Cerebellar cortex (tissue), 1 donor: ENCODE results near the gene SMAD7.

Source experiments
- DNase-seq: peaks from one replicate; pipeline ENCODE4 v3.0.0-alpha.2; 2015; ENCODE audit warnings: low spot score

Gene SMAD7

GRCh38 chr18:48986851-48987761 lies 36.3 kb upstream of the SMAD7 start:
- no peak for DNase-seq

DNA sequence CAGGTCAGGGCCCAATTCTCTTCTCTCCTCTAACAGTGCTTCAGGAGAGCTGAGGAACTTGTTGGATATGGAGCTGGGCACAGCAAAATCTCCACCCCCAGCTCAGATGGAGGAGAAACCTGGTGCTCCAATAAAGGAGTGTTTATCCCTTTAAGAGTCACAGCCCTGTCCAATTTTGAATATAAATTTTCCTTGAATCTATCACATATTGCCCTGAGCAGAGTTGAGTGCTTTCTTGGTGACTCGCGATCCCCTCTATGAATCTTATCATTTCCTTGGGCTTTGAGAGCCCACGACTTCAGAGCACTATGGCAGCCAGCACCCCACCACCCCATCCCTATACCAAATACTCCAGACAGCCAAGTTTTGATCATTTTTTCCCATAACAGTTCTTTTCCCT lies 34.4 kb upstream of the SMAD7 start:
- DNase-seq = no peak

GRCh38 chr18:48983793-48984437 lies 33.1 kb upstream of the SMAD7 start:
- no peak for DNase-seq

- no peak for DNase-seq
Measured at GRCh38 chr18:48982266-48982665, 31.5 kb upstream of the SMAD7 start.

DNA sequence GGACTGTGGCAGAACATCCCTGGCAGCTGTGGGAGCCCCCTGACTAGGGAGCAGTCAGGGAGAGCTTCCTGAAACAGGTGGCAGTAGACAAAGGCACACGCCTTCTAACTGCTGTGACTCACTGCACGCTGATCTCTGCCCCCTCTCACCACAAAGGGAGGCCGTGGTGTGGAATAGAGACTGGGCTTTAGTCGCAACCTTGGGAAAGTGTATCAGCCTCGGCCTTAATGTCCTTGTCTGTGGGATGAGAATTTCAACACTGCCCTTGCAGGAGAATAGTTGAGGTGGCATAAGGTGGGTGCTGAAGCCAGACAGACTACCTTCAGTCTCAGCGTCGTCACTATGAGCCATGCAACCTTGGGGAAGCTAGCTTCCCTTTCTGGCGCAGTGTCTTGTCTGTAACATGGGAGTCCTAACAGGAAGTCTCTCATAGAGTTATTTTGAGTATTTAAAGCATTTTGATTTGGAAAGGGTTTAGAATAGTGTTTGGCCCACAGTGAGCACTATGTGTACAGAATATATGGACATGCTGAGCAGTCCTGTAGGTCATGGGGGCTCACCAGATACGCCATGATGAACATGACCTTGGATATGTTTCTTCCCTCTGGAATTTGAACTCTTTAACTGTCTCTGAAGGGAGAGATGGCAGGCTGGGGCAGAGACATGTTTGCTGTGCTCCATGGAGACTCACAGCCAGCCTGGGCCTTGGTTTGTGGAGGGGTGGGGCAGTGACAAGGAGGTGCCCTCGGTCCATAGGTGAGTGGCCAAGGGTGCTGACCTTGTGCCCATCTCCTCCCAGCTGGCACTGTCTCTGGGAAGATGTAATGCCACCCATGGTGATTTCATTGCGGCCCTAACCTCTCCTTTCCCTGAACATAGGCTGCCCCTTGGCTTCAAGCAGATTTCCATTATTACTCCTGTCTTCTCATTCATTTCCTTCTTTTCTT lies 29.5 kb upstream of the SMAD7 start:
- DNase-seq = no peak

DNA sequence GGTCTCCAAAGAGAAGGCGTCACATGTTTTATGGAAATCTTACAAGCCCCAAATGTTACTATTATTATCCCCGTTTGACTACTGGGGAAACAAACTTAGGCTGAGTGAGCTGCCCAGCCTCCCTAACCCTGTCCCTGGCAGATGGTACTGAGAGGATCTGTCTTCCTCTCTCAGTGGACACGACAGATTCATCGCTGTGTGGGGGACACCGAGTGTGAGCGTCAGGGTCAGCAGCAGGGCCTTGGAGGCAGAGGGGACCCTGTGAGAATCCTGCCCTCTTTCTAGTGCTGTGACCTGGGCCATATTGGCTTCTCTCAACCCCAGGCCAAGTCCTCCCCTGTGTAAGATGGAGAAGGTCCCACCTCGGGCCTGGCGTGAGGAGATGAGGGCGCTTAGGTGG lies 27.1 kb upstream of the SMAD7 start:
- DNase-seq = no peak

- DNase-seq = peak; percentile 42
Measured at GRCh38 chr18:48975817-48976649, 25.3 kb upstream of the SMAD7 start.

DNA sequence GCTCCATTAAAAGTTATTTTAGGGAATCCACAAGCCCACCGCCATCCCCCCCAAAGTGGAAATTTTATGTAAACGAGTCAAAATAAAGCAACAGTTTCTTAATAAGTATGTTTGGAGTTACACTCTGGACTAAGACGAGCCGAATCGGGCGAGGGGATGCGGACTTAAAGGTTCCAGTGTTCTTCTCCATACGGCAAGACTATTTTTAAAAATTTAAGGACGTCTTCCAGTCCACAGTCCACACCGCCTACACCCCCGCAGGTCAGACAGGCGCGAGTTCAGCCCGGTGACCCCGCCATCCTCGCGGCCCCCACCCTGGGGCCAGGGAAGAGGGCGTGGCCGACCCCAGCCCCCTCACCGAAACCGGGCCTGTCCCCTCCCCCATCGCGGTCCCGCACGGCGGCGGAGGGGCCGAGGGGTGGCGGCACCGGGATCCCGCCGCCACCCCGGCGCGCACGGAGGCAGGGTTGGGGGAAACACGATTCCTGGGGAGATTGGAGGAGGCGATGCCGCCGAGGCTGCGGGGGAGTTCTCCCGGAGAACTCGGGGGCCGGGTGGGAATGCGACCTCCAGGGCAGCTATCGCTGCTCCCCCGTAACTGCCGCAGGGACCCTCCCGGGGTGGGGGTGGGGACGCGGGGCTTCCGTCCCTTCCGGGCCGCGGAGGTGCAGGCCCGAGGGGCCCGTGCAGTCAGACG lies 24.5 kb upstream of the SMAD7 start:
- DNase-seq = peak; percentile 33

GRCh38 chr18:48974304-48975119 lies 23.7 kb upstream of the SMAD7 start:
- DNase-seq = no peak

DNA sequence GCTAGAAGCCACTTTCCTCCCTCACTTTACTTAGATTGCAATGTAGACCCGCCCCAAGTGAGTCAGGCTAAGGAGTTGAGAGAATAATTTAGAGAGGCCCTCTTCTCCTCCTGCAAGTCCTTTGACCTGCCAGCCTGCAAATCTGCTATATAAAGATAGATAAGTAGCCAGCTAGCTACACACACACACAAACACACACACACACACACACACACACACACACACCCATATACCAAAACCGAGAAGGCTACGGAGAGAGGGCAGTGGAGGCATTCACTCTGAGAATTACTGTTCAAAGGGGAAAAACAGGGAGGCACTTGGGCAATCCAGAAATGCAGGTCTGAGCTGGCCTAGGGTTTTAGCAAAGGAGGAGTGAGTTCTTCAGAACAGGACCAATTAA lies 23.0 kb upstream of the SMAD7 start:
- no peak for DNase-seq

- no peak for DNase-seq
Measured at GRCh38 chr18:48968412-48969215, 17.8 kb upstream of the SMAD7 start.

DNA sequence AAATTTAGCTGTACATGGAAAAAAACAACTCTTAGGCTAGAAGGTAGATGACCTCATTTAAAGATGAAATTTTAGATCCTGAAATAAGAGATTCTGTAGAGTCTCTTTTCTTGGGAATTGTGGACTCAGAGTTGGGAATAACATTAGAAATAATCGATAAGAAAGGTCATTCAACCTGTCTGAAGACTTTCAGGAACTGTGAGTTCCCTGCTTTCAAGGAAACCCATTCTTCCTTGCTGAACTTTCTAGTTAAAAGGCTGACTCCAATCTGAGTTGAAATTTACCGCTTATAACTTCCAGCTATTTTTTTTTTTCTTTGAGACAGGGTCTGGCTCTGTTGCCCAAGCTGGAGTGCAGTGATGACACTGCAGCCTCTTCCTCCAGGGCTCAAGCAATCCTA lies 16.8 kb upstream of the SMAD7 start:
- DNase-seq = no peak

DNA sequence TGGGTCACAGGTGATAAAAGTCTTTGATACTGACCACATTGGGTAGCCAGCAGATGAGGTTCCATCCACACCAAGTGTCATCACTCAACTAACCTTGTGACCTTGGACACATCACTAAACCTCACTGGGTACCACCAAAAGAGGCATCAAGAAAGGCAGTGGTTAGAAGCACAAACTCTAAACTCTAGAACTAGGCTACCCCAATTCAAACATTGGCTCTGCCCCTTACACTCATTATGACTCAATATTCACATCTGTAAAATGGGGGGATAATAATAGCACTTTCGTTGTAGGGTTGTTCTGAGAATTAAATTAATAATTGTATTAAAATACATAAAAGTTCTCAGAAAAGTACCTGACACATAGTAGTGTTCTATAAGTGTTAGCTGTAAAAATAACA lies 15.8 kb upstream of the SMAD7 start:
- DNase-seq = no peak

DNA sequence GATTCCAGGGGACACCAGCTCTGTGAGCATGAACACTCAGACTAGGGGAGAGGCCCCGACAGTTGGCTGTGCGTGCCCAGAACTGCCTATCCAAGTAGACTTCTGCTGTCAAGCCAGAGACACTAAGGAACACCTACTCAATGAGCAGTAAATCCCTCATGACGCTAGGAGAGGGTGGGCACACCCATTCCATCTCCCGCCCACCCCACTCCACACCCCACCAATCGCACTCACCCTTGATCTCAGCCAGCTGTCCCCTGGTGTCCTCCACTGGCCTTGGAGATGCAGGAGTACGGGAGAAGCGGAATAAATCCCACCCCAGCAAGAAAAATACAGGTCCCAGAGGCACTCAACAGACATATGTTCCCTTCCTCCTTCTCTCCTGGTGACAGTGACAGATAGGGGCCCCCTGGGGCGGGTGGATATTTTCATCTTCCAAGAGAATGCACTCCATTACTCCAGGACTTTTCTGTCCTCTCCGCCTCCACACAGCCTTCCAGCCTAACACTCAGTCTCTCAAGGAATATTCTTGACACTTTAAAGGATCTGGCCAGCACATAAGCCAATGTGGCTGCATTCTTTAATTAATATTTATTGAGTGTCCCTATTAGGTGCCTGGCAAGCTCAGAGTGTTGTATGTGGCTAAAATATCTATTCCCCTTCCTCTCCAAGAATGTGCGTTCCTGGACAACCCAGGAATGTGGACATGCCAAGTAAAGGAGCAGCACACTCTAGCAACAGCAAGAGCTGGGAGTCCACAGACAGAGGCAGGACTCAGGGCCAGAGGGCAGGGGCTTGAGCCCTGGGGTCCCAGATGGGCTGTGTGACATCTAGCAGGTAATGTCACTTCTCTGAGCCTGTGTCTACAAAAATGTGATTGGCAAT lies 13.1 kb upstream of the SMAD7 start:
- no peak for DNase-seq

DNA sequence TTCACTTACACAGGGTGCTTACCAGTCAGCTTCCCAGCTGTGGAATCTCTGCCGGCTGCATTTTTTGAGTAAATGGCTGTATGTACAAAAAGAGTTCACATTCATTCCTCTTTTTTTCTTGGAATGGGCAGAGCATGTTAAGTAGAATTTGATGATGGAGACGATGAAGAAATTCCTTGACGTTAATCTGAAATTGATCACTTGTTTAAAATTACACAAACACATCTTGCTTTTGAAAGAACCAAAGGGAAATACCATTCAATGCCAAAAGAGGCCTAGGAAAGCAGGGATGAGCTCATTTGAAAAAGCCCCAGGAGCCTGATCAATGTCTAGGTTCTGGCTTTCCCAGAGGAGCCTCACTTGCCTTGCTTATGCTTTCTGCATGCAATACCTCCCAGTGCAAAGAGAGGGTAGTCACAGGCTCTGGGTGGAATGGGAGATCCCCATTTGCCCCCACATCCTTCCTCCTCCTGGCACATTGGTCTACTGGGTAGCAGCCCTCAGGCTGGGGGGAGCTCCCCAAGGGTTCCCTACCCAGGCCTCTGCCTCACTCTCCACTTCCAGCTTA lies 12.3 kb upstream of the SMAD7 start:
- no peak for DNase-seq

DNA sequence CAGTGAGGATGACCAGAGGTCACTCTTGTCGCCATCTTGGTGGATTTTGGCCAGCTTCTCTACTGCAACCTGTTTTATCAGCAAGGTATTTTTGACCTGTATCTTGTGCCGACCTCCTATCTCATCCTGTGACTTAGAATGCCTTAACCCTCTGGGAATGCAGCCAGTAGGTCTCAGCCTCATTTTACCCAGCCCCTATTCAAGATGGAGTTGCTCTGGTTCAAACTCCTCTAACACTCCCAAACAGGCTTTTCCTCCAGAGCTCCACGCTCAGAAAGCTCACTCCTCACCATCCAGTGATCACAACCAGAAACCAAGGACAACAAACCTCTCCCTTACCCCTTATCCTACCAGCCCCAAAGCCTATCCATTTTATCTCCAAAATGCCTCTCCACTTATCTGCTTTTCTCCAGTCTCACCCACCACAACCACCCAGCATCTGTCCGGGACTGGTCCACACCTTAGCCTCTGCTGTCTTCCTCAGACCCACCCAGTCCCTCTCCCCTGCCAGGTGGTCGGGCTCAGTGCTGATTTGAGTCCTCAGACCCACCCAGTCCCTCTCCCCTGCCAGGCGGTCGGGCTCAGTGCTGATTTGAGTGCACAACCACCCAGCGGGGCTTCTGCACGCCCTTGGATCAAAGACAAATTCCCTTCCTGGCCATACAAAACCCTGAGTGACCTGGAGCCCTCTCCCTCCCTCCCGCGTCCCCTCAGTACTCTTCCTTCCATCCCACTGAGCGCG lies 11.7 kb upstream of the SMAD7 start:
- DNase-seq = no peak

DNA sequence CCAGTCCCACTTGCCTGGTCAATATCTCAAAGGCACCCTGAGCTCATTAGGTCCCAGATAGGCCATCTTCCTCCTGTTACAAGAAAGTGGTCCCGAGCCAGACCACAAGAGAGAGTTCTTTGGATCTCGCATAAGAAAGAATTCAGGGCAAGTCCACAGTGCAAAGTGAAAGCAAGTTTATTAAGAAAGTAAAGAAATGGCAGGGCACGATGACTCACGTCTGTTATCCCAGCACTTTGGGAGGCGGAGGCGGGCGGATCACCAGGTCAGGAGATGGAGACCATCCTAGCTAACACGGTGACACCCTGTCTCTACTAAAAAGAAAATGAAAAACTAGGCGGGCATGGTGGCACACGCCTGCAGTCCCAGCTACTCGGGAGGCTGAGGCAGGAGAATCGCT lies 10.8 kb upstream of the SMAD7 start:
- DNase-seq = no peak
